GM18508 (cell line): ENCODE measurements around the gene TRNAU1AP.

Experiments used
- ATAC-seq: cut with Tn5 transposase; IDR thresholded peaks from one replicate; pipeline ENCODE4 v1.9.1; 2021; ENCODE audit warnings: moderate number of reproducible peaks; ENCODE audit not compliant: insufficient read depth, unreplicated experiment

The TRNAU1AP gene

GRCh38 chr1:28602536-28603439 is 49.9 kb downstream of the TRNAU1AP start:
- ATAC-seq: no peak

- no peak for ATAC-seq
Observed at GRCh38 chr1:28604411-28604810, 51.5 kb downstream of the TRNAU1AP start.

- ATAC-seq: no peak
Observed at GRCh38 chr1:28604962-28605361, 52.1 kb downstream of the TRNAU1AP start.

- ATAC-seq: no peak
Observed at GRCh38 chr1:28606771-28607170, 53.9 kb downstream of the TRNAU1AP start.

- ATAC-seq: no peak
Observed at GRCh38 chr1:28613175-28613574, 60.3 kb downstream of the TRNAU1AP start.
